GM19351 (cell line): ENCODE measurements around the gene POLR3B.
"Not testable (repeated sequence)": the region's sequence is repeated elsewhere in the genome, so short reads cannot be mapped to it uniquely, and the experiment has no call there.

Source experiments
- ATAC-seq: cut with Tn5 transposase; IDR thresholded peaks from one replicate; pipeline ENCODE4 v1.9.1; 2021; ENCODE audit warnings: mild to moderate bottlenecking, moderate library complexity; ENCODE audit not compliant: unreplicated experiment

The POLR3B gene

DNA sequence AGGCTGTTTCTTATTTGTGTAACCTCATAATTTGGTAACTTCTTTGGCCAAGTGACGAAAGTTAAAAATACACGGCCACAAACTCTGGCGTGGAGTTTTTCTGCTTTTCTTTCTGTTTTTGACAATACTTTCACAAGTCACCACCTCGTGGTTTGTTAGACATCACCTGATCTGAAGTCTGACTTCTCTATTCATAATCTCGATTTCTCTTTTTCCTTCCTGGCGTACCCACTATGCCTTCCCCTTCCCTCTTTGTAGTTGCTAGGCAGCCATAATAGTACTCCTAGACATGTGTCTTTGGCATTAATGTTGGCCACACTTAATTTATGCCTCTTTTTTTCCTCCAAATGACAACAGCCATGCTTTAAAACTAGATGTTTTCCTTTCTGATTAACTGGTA, 97.6 kb downstream of the POLR3B start:
- no peak for ATAC-seq

DNA sequence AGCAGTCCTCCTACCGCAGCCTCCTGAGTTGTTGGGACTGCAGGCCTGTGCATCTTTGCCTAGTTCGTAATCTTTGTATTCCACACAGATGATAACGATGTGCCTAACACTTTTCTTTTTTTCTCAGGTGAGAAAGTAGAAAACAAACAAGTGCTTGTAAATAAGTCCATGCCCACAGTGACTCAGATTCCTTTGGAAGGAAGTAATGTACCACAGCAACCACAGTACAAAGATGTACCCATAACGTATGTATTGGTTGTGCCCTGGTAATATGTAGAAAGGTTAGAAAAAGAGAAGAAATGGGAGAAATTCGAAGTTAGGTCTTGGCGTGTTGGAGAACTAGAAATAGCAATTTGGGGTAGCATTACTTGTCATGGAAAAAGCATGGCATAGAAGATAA, 101.6 kb downstream of the POLR3B start:
- ATAC-seq, result no peak

DNA sequence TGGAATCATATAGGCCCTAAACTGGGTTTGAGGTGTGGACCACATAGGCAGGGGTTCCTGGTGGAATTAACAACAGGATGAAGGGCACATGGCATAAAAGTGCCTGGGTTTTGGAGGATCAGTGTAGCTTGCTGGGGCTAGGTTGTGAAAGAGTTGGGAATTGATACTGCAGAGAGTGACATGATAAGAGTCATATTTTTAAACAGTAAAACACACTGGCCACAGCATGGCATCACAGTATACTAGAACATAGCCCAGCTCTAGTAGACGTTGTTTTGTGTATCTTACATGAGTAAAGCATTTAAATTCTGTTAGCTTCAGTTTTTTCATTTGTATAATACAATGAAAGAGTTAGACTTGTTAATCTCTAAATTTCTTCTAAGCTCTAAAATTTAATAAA, 102.0 kb downstream of the POLR3B start:
- ATAC-seq, result no peak

DNA sequence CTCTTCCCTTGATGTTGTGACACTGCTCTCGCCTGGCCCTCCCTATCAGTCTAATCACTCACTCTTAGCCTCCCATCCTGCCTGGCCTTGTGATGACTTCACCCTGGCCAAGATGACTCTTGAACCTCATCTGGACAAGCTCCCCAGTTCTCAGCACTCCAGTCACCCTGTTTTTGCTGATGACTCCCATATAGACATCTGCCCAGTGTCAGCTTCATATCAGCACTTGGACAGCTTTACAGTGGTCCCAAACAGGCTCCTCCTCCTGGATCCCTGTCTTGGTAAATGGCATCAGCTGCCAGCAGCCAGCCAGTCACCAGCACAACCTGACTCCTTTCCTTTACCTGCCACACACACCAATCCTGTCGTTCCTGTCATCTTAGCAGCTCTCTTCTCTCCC, 104.2 kb downstream of the POLR3B start:
- ATAC-seq, result no peak

DNA sequence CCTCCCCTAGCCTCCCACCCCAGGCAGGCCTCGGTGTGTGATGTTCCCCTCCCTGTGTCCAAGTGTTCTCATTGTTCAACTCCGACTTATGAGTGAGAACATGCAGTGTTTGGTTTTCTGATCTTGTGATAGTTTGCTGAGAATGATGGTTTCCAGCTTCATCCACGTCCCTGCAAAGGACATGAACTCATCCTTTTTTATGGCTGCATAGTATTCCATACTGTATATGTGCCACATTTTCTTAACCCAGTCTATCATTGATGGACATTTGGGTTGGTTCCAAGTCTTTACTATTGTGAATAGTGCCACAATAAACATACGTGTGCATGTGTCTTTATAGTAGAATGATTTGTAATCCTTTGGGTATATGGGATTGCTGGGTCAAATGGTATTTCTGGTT, 108.1 kb downstream of the POLR3B start:
- not testable (repeated sequence) for ATAC-seq

DNA sequence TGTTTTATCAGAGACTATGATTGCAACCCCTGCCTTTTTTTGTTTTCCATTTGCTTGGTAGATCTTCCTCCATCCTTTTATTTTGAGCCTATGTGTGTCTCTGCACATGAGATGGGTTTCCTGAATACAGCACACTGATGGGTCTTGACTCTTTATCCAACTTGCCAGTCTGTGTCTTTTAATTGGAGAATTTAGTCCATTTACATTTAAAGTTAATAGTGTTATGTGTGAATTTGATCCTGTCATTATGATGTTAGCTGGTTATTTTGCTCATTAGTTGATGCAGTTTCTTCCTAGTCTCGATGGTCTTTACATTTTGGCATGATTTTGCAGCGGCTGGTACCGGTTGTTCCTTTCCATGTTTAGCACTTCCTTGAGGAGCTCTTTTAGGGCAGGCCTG, 118.1 kb downstream of the POLR3B start:
- not testable (repeated sequence) for ATAC-seq

DNA sequence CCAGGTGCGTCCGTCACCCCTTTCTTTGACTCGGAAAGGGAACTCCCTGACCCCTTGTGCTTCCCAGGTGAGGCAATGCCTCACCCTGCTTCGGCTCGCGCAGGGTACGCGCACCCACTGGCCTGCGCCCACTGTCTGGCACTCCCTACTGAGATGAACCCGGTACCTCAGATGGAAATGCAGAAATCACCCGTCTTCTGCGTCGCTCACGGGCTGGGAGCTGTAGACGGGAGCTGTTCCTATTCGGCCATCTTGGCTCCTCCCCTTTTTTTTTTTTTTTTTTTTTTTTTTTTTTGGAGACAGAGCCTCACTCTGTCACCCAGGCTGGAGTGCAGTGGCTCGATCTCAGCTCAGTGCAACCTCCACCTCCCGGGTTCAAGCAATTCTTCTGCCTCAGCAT, 120.1 kb downstream of the POLR3B start:
- not testable (repeated sequence) for ATAC-seq

DNA sequence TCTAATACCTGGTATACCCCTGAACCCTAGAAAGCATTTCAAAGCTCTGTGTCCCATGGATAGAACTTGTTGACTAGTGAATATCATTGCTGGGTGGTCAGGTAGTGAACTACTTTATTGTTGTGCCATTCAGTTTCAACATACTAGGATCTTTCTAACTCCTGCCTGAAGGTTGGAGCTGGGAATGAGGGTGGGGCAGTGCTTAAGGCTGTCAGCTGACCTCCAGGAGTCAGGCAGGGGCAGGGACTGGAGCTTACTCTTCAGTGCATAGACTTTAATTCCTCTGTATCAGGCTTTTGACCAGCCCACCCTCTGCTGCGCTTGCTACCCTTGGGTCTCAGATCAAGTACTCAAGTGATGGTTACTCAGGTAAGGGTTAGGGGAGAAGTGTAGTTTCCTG, 122.7 kb downstream of the POLR3B start:
- ATAC-seq, result no peak

DNA sequence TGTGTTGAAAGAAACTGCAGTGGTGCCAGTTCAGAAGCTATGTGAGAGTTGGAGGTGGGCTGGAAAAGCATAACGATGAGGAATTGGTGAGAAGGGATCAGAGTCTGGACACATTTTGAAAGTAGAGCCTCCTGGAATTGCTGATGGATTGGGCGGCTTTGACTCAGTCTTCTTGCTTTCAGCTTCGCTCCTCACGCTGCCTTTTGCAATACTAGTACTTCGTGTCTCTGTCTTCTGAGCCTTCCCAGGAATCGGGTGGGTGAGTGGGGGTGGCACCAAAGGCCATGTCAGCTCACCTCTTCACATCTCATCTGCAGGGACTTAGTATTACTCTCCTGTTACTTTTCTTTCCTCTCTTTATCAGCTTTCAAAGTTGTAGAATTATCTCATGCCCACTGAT, 123.7 kb downstream of the POLR3B start:
- no peak for ATAC-seq

DNA sequence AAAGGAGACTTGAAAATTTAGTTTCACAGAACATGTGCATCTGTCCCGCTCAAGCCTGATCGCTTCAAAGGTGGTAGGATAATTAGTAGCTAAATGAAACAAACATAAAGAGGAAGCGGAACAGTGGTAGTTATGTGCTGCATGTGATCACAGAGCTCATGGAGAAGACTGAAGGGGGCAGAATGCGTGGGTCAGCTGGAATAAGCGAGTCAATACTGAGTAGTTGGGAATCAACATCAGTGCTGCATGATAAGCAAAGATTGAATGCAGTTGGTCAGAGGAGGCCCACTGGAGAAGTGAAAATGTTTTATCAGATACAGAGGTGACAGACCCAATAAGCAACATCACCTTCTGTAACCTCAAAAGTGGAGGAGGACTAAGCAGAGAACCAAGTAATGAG, 130.1 kb downstream of the POLR3B start:
- no peak for ATAC-seq

DNA sequence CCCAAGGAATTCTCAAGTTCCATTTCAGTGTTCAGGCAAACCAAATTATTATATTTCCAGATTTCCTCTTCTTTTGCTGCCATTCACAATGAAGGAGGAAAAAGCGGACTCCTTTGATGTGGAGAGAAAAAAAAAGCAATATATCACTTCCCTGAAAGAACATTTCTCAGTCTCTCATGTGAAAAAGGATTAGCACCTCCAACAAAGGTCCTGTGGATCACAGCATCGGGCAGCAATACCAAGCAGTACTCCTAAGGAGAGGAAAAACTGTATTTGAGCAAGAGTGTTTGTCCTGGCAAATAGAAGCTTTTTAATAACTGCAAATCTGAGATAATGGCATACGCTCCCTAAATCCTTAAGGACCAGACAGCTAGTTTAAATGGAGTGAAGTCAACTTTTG, 131.3 kb downstream of the POLR3B start:
- no peak for ATAC-seq

DNA sequence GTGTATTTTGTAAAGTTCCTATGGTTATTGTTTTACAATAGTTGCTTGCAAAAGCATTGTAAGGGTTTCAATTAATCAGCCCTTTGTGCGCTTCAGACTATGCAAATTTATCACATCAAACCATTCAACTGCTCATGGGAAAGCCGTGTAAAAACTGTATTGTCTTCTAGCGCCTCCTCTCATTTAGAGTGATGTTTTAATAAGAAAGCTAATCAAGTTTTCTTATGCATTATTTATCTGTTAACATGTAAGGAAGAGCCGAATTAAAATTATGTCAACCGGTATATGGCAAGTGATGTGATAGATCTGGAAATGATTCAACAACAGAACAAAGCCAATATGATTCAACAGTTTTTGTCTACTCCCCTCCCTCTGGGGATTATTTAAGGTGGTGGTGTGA, 132.7 kb downstream of the POLR3B start:
- ATAC-seq, result no peak

DNA sequence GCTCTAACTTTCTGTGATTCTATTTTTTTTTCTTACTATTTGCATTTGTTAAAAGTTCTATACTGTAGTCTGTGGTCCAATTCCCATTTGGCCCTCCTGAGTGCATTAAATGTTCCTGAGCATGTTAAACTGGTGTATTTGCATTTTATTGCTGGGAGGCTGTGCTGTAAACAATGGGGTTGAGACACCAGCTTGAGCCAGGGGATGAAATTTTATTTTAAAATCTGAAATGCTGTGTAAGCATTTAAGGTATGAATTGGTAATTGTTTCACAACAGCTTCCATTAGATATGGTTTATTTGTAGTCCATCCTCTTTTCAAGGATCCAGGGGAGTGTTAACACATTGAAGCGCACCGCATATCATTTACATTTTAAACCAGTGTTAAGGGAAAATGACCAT, 135.3 kb downstream of the POLR3B start:
- ATAC-seq, result no peak

DNA sequence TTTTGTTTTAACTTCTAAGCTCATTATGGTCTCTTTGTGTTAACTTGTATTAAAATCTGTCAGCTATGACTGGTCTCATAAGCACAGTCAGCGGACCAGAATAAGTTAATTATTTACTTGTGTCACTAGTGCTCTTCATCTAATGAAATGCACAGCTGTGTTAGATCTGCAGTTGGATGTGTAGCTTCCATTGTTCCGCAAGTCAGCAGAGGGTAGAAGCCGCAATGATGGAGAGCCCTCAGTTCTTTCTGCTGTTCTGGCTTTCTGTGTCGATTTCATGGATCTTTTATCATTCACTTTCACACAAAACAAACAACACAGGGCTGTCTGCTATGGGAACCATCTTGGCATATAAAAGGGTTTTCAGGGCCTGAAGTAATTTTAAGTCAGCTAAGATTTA, 136.0 kb downstream of the POLR3B start:
- no peak for ATAC-seq

DNA sequence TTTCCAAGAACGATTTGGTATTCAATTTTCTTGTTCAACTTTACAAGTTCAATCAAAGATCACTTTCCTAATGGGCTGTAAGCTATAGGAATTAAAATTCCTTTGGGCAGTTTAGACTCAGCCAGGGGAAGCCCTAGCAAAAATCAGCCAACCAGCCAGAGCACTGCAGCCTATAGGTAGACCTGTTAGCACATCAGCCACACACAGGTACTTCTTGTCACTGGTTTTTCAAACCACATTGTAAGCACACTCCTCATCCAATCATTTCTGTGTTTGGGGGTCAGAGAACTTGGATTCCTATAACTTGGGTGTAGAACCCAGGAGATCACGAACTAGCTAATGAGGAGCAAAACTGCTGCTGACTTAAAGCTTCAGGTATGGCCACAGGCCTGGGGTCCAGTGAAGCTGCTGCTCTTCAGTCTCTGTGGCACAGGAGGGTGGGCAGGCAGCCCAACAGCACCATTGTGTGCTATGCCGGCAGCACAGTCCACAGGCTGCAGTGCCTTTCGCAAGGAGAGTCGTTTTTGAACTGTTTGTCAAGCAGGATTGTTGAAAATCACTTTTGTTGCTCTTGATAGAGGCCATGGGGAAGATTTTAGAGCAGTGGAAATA, 137.9 kb downstream of the POLR3B start:
- ATAC-seq, result no peak

DNA sequence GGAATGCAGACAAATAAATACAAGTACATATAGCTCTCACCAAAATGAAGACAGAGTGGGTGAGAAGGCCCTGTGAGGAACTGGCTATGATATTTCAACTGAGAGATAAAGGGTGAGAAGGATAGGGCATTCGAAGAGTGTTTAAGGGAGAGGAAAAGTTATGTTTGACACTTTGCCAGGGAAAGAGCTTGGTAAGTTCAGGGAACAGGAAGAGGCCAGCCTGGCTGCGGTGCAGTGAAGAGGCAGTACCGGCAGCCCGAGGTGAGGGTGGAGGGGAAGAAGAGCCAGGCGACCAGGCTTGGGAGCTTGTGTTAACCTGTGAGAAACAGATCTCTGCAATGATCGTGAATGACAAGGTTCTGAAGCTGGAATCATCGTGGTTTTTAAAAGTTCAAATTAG, 140.5 kb downstream of the POLR3B start:
- no peak for ATAC-seq

DNA sequence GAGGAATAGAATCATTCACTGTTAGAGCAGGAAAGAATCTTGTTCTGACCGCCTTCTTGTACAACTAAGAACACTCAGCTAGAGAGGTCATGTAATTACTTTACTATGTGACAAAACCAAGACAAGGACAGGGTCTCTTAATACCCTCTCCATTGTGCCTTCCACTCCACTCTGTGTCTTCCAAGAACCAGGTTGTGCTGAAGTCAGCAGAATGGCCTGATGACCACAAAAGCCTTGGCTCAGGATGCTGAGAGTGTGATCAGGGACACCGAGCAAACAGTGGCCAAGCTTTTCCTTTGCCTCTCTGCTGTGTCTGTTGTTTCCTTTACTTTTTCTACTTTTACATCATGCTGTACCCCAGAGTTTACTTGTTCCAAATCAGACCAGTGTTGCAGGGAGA, 142.1 kb downstream of the POLR3B start:
- no peak for ATAC-seq

DNA sequence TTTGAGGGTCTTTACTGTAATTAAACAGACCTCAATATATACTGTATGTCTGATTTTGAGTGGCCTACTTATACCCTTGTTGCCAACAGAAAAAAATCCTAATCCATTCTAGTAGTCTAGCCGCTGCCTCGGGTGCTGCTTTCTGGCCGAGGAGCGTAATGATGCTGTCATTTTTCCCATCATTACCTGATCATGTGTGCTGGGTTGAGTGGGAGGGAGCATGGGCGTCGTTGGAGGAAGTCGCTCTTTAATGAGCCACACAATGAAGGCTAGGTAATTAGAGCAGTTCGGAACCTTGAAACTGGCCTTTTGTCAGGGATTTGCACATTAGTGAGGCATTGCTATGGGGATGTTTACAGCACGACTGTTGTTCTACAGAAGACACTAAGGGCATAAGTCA, 149.1 kb downstream of the POLR3B start:
- ATAC-seq, result no peak

DNA sequence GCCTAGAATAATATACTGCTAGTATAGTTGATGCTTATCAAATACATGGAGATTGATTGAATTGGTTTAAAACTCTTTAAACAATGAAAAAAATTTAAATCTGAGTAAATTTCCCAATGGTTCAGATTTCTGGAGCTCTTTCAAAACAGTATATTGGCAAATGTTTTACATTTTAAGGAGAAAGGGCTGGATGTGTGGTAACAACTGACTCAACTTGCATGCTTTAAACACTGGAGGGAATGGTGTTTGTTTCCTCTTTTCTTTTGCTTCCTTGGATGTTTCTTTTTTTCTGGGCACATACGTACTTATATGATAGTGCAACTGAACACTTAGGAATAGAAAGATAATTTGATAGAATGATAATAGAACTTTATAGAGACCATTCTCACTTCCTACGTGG, 151.4 kb downstream of the POLR3B start:
- no peak for ATAC-seq

DNA sequence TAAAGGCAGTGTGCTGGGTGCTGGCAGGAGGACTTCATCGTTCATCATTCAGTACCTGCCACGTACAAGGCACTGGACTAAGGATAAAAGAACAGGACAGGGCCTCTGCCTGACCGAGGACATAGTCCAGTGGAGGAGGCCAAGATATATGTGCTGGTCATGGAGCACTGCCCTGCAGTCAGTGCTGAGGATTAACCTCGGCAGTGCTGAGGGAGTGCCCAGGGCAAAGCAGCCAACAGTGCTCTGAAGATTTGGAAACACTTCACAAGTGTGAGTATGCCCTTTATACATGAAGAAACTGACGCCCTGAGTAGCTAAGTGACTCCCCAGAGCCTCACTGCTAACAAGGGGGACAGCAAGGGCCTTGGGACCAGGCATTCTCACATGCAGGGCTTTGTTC, 153.8 kb downstream of the POLR3B start:
- no peak for ATAC-seq

DNA sequence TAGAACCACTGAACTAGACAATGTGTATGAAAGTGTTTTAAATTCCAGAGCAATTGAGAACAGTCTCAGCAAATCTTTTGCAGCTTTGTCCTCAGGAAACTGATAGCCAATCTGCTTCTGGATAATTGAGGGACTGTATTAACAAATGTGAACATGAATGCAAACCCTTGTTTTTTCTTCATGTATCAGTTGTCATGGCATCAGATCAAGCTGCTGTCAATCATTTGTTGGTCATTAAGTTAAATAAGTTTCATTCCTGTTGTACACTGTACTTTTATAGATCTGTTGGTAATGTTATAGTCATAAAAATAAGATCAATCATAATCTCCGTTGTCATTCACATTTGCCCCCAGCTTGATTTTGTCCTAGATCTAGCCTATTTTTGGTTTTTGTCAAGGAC, 159.8 kb downstream of the POLR3B start:
- ATAC-seq, result no peak

DNA sequence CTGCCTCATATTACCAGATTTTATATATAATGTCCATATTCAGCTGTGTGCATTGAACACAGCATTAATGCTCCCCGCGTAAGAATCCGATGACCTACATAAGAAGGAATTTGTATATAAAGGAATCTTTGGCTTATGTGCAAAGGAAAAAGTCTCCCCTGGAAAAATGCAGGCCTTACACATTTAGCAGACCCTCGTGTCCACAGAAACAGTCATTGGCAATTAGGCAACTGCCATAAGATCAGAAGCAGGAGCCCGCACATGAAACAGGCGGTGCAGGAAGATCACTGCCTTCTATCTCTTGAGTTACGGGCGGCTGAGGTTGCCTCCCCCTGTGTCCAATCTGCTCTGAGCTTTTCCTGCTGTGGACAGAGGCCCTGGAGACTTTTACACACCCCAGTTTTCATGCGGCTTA, 162.1 kb downstream of the POLR3B start:
- ATAC-seq, result no peak

DNA sequence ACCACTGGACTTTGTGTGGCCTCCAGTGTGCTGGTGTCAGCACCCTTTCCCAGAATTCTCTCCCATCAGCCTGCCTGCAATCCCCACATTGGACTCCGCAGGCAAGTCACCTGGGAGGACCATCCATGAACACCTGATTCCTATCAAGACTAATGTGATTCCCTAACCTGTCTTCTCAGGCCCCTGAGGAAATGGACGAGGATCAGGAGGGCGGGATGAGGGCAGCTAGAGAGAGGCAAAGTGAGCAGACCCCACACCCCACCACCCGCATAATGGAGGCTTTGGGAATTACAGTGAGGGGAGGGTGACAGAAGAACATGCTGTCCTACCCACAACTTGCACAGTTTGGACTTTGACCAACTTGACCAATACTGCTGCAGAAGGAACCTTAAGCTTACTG, 164.4 kb downstream of the POLR3B start:
- no peak for ATAC-seq

DNA sequence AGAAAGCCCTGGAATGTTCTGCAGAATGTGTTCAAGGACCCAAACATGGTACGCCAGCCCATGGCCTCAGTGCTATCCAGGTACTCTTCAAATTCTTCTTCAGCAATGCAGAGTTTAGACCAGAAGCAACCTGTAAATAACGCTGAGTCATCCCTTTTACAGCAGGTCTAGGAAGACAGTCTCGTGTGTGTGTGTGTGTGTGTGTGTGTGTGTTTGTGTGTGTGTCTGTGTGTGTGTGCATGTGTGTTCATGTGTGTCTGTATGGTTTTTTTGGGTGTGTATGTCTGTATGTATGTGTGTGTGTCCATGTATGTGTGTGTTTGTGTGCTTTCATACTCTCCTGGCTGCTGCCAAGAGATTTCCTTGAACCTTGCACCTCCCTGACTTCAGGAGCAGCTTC, 165.2 kb downstream of the POLR3B start:
- no peak for ATAC-seq
